HG02938 (cell line): ENCODE data around the gene PKD2L1.
"Not testable (repeated sequence)": the region's sequence is repeated elsewhere in the genome, so short reads cannot be mapped to it uniquely, and the experiment has no call there.

Source experiments
- ATAC-seq: cut with Tn5 transposase; IDR thresholded peaks from one replicate; pipeline ENCODE4 v1.9.1; 2021; ENCODE audit warnings: mild to moderate bottlenecking, moderate library complexity; ENCODE audit not compliant: unreplicated experiment

Gene PKD2L1

GRCh38 chr10:100334762-100335161, 4.7 kb upstream of the PKD2L1 start:
- no peak for ATAC-seq

- no peak for ATAC-seq
Measured at GRCh38 chr10:100333661-100334440, 3.8 kb upstream of the PKD2L1 start.

- no peak for ATAC-seq
Measured at GRCh38 chr10:100333106-100333505, 3.1 kb upstream of the PKD2L1 start.

- ATAC-seq = no peak
Measured at GRCh38 chr10:100328198-100328597, 1.8 kb downstream of the PKD2L1 start.

- ATAC-seq = no peak
Measured at GRCh38 chr10:100327718-100328009, 2.4 kb downstream of the PKD2L1 start.

GRCh38 chr10:100327007-100327717, 2.9 kb downstream of the PKD2L1 start:
- peak; percentile 98 for ATAC-seq

- no peak for ATAC-seq
Measured at GRCh38 chr10:100325158-100325557, 4.9 kb downstream of the PKD2L1 start.

- ATAC-seq = no peak
Measured at GRCh38 chr10:100319707-100320402, 10.2 kb downstream of the PKD2L1 start.

- no peak for ATAC-seq
Measured at GRCh38 chr10:100318207-100318606, 11.8 kb downstream of the PKD2L1 start.

- no peak for ATAC-seq
Measured at GRCh38 chr10:100315615-100316014, 14.4 kb downstream of the PKD2L1 start.

- no peak for ATAC-seq
Measured at GRCh38 chr10:100311298-100311697, 18.7 kb downstream of the PKD2L1 start.

- no peak for ATAC-seq
Measured at GRCh38 chr10:100307684-100308083, 22.3 kb downstream of the PKD2L1 start.

- ATAC-seq = no peak
Measured at GRCh38 chr10:100306861-100307260, 23.2 kb downstream of the PKD2L1 start.

- no peak for ATAC-seq
Measured at GRCh38 chr10:100304414-100304813, 25.6 kb downstream of the PKD2L1 start.

GRCh38 chr10:100303724-100304319, 26.2 kb downstream of the PKD2L1 start:
- no peak for ATAC-seq

GRCh38 chr10:100301123-100301522, 28.9 kb downstream of the PKD2L1 start:
- not testable (repeated sequence) for ATAC-seq

- no peak for ATAC-seq
Measured at GRCh38 chr10:100297242-100297641, 32.8 kb downstream of the PKD2L1 start.

- no peak for ATAC-seq
Measured at GRCh38 chr10:100293066-100293465, 37.0 kb downstream of the PKD2L1 start.

GRCh38 chr10:100292300-100292699, 37.7 kb downstream of the PKD2L1 start:
- ATAC-seq = not testable (repeated sequence)

GRCh38 chr10:100291356-100291755, 38.7 kb downstream of the PKD2L1 start:
- no peak for ATAC-seq

- no peak for ATAC-seq
Measured at GRCh38 chr10:100289641-100290040, 40.4 kb downstream of the PKD2L1 start.
